Fibroblast of pulmonary artery (primary cell): ENCODE measurements around the gene RFC1.

Experiments
- DNase-seq: peaks from one replicate; pipeline ENCODE4 v3.0.0-alpha.2; 2010; ENCODE audit warnings: low read depth
- H3K4me3 ChIP-seq: replicated peaks from 2 replicates; pipeline ENCODE4 v1.5.1; 2011; ENCODE audit warnings: low read depth, mild to moderate bottlenecking, control low read depth, low read length, moderate library complexity
- CTCF ChIP-seq: IDR thresholded peaks from 2 replicates; pipeline ENCODE4 v1.5.1; 2011; ENCODE audit warnings: mild to moderate bottlenecking, control low read depth, low read length, inconsistent platforms; ENCODE audit errors: missing control alignments

The RFC1 gene

GRCh38 chr4:39349326-39349725 is 16.8 kb downstream of the RFC1 start:
- no peak for DNase-seq
- H3K4me3 ChIP-seq = no peak overlapping the region
- no peak for TF ChIP-seq CTCF

- no peak overlapping the region for H3K4me3 ChIP-seq
- no peak for TF ChIP-seq CTCF
- no peak for DNase-seq
These were observed 17.5 kb downstream of the RFC1 start for GRCh38 chr4:39348371-39349315.

- TF ChIP-seq CTCF = no peak
- H3K4me3 ChIP-seq = no peak overlapping the region
- DNase-seq = no peak
These were observed 19.2 kb downstream of the RFC1 start for GRCh38 chr4:39346856-39347519.

- no peak for TF ChIP-seq CTCF
- DNase-seq = no peak
- no peak overlapping the region for H3K4me3 ChIP-seq
These were observed 23.4 kb downstream of the RFC1 start for GRCh38 chr4:39342731-39343130.

- DNase-seq = no peak
- no peak for TF ChIP-seq CTCF
- H3K4me3 ChIP-seq = no peak overlapping the region
These were observed 25.0 kb downstream of the RFC1 start for GRCh38 chr4:39341075-39341725.

- no peak for DNase-seq
- no peak for TF ChIP-seq CTCF
- no peak overlapping the region for H3K4me3 ChIP-seq
These were observed 26.2 kb downstream of the RFC1 start for GRCh38 chr4:39339968-39340367.
